Measurements from ENCODE around the gene CDC42SE1.
"Not testable (repeated sequence)": the region's sequence is repeated elsewhere in the genome, so short reads cannot be mapped to it uniquely, and the experiment has no call there.

Gene CDC42SE1

GRCh38 chr1:151059109-151060006 is at the start of gene CDC42SE1:
Gene CDC42SE1 (minus strand): TSS chr1:151059622. CDS start chr1:151055730, 3,892 bp downstream.
- DNase-seq (ENCODE audit: low read depth in 2 of 2) = peak; percentile 68 to 79

DNA sequence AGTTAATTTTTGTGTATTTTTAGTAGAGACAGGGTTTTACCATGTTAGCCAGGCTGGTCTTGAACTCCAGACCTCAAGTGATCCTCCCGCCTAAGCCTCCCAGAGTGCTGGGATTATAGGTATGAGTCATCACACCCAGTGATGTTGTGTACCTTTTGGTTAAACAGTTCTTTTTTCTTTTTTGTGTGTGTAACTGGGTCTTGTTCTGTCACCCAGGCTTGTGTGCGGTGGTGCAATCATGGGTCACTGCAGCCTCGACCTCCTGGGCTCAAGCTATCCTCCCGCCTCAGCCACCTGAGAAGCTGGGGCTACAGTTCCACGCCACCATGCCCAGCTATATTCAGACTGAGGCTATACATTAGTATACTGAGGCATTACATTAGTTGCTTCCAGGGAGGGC is 48.9 kb upstream of the CDC42SE1 start:
- no peak for DNase-seq (ENCODE audit: low read depth in 2 of 2)

DNA sequence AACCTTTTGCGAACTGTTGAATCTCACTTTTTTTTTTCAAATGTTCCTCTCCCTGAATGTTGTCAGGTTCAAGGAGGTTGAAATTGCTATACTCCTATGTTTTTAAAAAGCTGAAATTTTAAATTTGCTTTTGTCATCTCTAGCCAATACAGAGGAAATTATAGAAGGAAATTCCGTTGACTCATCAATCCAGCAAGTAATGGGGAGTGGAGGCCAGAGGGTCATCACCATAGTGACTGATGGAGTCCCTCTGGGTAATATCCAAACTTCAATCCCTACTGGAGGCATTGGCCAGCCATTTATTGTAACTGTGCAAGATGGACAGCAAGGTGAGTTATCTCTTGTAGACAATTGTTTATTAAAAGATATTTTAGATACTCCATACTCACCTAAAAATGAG is 47.5 kb upstream of the CDC42SE1 start:
- DNase-seq (ENCODE audit: low read depth in 2 of 2) = no peak

DNA sequence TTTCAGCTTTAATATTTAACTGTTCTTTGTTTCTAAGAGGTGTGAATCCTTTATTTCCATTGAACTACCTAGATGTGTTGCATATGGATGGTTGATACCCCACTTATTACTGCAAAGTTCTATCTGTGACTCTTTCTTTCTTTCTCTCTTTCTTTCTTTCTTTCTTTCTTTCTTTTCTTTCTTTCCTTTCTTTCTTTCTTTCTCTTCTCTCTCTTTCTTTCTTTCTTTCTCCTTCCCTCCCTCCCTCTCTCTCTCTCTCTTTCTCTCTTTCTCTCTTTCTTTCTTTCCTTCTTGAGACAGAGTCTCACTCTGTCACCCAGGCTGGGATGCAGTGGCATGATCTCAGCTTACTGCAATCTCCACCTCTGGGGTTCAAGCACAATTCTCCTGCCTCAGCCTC is 45.2 kb upstream of the CDC42SE1 start:
- DNase-seq (ENCODE audit: low read depth in 2 of 2) = no peak

GRCh38 chr1:151098126-151098525 is 38.7 kb upstream of the CDC42SE1 start:
- DNase-seq (ENCODE audit: low read depth in 2 of 2) = no peak

GRCh38 chr1:151097426-151097825 is 38.0 kb upstream of the CDC42SE1 start:
- not testable (repeated sequence) for DNase-seq (ENCODE audit: low read depth in 2 of 2)

GRCh38 chr1:151085953-151086559 is 26.6 kb upstream of the CDC42SE1 start:
- no peak for DNase-seq (ENCODE audit: low read depth in 2 of 2)

- no peak for DNase-seq (ENCODE audit: low read depth in 2 of 2)
These were observed 12.8 kb upstream of the CDC42SE1 start for GRCh38 chr1:151072224-151072623.

DNA sequence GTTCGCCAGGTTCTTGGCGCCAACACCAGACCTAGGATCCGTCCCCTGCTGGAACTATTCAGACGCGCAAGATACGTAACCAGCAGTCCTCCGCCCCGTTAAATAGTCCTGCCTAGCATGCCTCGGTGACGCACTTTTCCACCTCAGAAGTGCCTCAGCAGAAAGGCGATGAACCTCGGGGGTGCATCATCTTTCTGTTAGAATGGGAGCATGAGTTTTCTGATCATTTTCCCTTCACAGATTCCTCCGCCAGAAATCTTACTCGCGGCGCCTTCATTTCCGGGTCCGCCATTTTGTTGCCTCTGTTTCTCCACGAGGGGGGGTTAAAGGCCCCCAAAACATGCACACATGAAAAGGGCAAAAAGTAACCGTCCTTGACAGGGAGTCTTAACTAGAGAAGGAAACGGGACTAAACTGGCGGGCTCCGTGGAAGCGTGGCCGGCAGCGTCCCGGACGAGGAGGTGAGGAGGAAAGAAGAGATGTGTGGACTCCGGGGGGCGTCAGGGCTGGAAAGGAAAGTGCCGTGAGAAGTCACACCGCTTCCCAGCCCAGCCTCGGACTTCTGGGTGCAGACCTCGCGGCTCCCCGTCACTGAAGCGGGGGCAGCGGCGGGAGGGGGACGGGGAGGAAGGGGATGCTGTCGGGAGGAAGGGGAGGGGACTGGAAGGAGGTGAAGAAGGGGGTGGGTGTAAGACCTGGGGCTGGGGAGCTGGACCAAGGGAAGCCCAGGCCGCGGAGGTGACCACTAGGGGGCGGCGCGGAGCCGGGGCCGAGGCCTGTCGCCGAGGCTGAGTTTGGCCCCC is 11.3 kb upstream of the CDC42SE1 start, which contains the start of gene GABPB2:
Gene GABPB2 (plus strand): TSS at position 288 of the 803 bp plus-strand sequence. CDS start 17,429 bp downstream, outside the sequence.
- peak; percentile 73 to 86 for DNase-seq (ENCODE audit: low read depth in 2 of 2)

DNA sequence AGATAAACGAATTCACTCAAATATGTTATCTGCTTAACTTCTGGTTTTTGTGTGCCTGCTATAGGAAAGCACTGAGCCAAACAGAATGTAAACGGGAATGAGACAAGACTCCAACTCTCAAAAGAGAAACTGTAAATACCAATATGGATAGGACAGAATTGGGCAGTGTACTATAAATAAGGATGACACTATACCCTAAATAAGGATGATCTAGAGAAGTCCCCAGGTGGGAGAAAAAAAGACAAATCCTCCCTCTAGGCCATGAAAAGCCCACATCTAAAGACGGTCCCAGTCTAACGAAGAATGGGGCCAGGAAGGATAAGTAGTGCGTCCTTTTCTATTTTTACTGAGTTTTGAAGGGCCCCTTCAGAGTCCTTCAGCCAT is 9.7 kb upstream of the CDC42SE1 start:
- no peak for DNase-seq (ENCODE audit: low read depth in 2 of 2)

DNA sequence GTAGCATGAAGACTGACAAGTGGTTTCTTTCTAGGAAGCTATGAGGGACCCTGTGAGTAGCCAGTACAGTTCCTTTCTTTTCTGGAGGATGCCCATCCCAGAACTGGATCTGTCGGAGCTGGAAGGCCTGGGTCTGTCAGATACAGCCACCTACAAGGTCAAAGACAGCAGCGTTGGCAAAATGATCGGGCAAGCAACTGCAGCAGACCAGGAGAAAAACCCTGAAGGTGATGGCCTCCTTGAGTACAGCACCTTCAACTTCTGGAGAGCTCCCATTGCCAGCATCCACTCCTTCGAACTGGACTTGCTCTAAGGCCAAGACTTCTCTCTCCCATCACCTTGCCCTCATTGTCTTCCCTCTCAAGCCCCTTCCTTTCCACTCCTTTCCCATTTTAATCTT is 7.8 kb upstream of the CDC42SE1 start:
- no peak for DNase-seq (ENCODE audit: low read depth in 2 of 2)

DNA sequence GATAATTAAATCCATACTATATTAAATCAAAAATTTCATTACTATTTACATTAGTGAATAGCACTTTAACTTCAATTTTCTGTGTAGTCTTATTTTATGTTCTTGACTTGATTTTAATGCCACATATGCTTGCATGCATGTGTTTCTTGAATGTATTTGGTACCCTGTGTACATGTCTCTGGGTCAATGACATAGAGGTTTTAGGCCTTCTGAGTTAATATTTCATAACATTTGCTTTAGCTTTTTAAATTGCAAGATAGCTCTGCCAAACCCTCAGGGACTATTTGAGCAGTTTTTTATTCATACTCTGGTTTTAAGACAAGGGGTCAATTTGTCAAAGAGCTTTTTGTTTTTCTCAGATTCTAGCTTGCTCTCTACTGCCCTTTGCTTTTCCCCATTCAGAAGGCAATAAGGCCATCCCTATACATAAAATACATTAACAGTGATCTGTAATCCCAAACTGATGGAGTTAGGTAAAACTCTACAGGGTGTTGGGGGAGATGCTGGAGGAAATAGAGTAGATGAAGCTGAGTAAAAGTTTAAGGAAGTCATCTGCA is 5.7 kb upstream of the CDC42SE1 start:
- DNase-seq (ENCODE audit: low read depth in 2 of 2) = no peak

DNA sequence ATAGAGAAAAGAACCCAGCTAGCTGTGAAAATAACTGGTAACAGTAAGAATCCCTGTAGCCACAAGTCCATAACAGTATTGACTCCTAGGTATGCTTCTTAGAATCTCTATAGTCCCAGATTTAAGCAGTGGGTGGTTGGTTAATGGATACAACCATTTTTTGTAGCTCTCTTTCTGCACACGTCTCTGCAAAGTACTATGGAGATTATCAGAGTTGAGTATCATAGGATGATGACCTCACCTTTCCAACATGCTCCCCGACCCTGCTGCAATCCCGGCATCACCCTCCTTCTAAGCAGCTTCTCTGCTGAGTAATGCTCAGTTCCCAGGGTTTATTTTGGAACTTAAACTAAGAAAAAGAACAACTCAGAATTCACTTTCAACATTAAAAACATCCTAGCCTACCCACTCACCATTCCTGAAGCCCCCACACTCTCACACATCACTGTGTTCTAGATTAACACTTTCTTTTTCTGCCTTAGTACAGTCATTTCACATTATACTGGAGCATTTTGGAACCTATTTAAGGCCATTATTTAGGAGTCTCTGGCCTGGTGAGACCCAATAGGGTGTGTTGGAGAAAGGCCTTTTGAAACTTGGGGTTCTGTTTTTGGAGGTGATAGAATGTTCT is 3.4 kb upstream of the CDC42SE1 start:
- DNase-seq (ENCODE audit: low read depth in 2 of 2) = no peak

DNA sequence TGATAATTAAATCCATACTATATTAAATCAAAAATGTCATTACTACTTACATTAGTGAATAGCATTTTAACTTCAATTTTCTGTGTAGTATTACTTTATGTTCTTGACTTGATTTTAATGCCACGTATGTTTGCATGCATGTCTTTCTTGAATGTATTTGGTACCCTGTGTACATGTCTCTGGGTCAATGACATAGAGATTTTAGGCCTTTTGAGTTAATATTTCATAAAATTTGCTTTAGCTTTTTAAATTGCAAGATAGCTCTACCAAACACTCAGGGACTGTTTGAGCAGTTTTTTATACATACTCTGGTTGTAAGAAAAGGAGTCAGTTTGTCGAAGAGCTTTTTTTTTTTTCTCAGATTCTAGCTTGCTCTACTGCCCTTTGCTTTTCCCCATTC is 2.3 kb upstream of the CDC42SE1 start:
- no peak for DNase-seq (ENCODE audit: low read depth in 2 of 2)

DNA sequence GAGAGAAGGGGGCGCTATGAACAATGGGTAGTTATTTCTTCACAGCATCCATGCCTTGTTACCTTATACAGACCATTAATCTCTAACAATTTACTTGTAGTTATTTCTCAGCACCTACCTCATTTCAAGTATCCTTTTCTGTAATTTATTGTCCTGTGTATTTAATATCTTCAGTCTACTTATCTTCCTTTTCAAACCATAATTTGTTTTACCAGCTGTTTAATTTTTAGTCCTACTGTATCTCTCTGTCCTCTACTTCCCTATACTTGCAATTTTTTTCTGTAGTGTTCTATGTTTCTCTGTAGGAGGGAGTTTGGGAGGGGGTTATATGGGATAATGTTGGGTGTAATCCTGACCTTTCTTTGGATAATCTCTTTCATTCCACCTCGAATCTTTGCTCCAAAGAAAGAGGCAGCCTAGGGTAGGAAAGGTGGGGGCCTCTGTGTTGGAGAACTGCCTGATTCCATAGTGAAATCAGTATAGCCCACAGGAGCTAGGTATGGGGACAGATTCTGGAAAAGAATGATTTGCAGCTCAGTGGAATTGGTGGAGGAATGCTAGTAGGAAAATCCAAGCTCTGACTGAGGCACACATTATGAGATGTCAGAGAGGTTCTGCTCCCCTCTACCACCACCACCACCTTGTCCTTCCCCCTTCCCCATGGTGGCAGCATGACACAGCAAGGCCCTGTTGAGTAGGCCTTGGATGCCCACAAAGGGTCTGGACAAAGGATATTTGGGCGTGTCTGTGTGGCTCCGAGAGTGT is 1.4 kb upstream of the CDC42SE1 start:
- no peak for DNase-seq (ENCODE audit: low read depth in 2 of 2)

GRCh38 chr1:151060007-151060656 is 710 bp upstream of the CDC42SE1 start, which contains the start of gene MLLT11:
Gene MLLT11 (plus strand): TSS chr1:151060397. CDS start chr1:151067225, 6,828 bp downstream.
- DNase-seq (ENCODE audit: low read depth in 2 of 2) = no peak

GRCh38 chr1:151058692-151059091 is 730 bp downstream of the CDC42SE1 start:
- DNase-seq (ENCODE audit: low read depth in 2 of 2) = no peak

DNA sequence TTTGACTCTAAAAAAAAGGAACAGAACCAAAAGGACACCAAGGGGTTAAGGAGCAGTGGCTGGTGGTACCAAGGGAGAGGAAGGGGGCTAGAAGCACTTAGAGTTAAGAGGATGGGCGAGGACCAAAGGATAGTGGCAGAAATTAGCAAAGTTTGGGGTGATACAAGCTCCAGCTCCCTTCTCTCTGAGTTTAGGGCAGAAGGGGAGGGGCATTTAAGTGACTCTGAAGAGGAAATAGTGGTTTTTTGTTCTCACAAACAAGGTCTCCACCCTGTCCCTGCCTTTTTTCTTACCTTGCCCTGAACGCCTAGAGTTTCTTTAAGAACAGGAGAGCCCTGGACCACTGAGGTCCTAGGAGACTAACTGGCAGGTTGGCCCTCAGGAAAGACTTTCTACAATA is 3.3 kb downstream of the CDC42SE1 start:
- no peak for DNase-seq (ENCODE audit: low read depth in 2 of 2)

DNA sequence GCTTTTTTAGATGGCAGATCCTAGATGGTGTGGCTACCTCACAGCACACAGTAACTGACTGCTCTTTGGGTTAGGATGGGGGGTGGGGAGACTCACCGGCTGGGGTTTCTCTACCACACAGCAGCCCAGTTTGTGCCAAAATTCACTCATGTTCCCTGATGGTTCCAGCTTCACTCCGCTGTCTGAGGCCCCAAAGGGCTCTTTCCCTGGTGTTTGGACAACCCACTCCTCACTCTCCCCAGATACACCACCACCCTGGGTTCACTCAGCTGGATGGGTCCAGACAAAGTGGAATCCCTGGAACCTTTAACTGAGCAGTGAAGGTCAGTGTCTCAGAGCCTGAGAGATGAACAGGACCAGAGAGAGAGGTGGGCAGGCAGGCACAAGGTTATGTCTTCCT is 3.8 kb downstream of the CDC42SE1 start:
- no peak for DNase-seq (ENCODE audit: low read depth in 2 of 2)

DNA sequence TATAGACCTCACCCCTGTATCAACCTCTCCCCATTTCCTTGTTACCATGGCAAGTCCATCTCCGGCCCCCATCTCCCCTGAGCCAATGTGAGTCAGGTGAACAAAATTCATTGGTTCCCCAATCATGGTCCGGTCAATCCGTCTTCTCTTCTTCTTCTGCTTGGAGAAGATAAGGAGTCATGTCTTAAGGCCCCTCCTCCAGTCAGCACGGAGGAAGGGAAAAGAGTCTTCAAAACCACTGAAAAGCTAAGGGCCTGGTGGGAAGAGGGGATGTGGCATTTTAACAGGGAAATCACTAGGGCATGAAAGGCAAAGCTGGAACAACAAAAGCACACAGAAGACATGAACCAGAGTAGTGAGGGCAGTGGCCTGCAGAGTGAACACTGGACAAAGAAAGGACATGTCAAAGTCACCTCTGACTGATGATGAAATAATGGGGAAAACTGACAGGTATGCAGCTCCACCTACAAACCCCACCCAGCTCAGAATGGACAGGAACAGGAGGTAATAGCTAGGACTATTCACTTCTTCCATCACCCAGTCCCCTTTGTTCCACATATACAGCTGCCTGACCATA is 4.4 kb downstream of the CDC42SE1 start:
- DNase-seq (ENCODE audit: low read depth in 2 of 2) = no peak
